ENCODE measurements around the gene SMG7.

GRCh38 chr1:183484851-183485250 lies 12.6 kb downstream of the SMG7 start:
- TF ChIP-seq POLR2AphosphoS5 (IDR thresholded peaks at IDR 0.05; ENCODE audit: low read depth, low read length) (no peak), REST (IDR thresholded peaks at IDR 0.05; ENCODE audit: insufficient read depth in 1 of 2, low read depth in 2 of 2, low read length in 2 of 2) (no peak)
